ENCODE results near the gene MAGI1. TPM values are rescaled to one million over a fixed set of nuclear protein-coding genes. Genes with fewer than 3 reads are reported as not detected.

Gene MAGI1
- polyA plus RNA-seq, 3 donors, result not detected

GRCh38 chr3:65843732-65844131 is 195.0 kb downstream of the MAGI1 start:
- Histone ChIP-seq H3K79me2 (ENCODE audit: insufficient read depth, low read length) (no peaks in the 10 kb centered on the region), H3K36me3 (replicated peaks in 1 of 2; ENCODE audit: control insufficient read depth in 1 of 2, insufficient read depth in 2 of 2, low read length in 2 of 2) (no peaks in the 10 kb centered on the region), H3K4me2 (replicated peaks; ENCODE audit: extremely low read depth, low read length, poor library complexity, severe bottlenecking) (no peak overlapping the region), H3K9ac (ENCODE audit: insufficient read depth, low read length, poor library complexity, severe bottlenecking) (no peak overlapping the region), H3K27ac (ENCODE audit: low read depth in 1 of 2, low read length in 2 of 2) (no peak overlapping the region), H3K4me1 (ENCODE audit: control insufficient read depth in 1 of 2, insufficient read depth in 2 of 2, low read length in 2 of 2) (no peaks in the 10 kb centered on the region), H3K9me3 (replicated peaks in 1 of 2; ENCODE audit: control insufficient read depth in 1 of 2, insufficient read depth in 1 of 2, low read length in 2 of 2) (no peaks in the 10 kb centered on the region), H3K4me3 (replicated peaks in 1 of 3; ENCODE audit: low read depth in 2 of 3, low read length in 3 of 3) (no peak overlapping the region), H4K20me1 (ENCODE audit: insufficient read depth, low read length) (no peaks in the 10 kb centered on the region), H2AFZ (ENCODE audit: insufficient read depth, low read depth, low read length, poor library complexity, severe bottlenecking) (no peak overlapping the region), H3K27me3 (ENCODE audit: control insufficient read depth in 2 of 2, insufficient read depth in 2 of 2, low read length in 2 of 2) (no peaks in the 10 kb centered on the region)
- no peak overlapping the region for H3K27ac Mint-ChIP-seq
- no peaks in the 10 kb centered on the region for H3K36me3 Mint-ChIP-seq
- TF ChIP-seq CTCF (IDR thresholded peaks at IDR 0.05), result no peak
- WGBS (ENCODE audit: insufficient coverage), result 80% methylated on average over 1 of the region's 1 CpG
- DNase-seq, result no peak
- peaks cover 0 to 11% (median 4%) of the 10 kb centered on the region in 7 donors for H3K9me3 Mint-ChIP-seq
- H3K4me1 Mint-ChIP-seq, result no peaks in the 10 kb centered on the region
- peaks cover 0 to 1% (median 0%) of the 10 kb centered on the region in 3 donors for H3K27me3 Mint-ChIP-seq (ENCODE audit: low read depth in 3 of 3)
- no peak overlapping the region for H3K4me3 Mint-ChIP-seq
- intact Hi-C loops (cut with micrococcal nuclease), result no loop called here

GRCh38 chr3:65837604-65838003 is 201.1 kb downstream of the MAGI1 start:
- Histone ChIP-seq H4K20me1 (ENCODE audit: insufficient read depth, low read length) (no peaks in the 10 kb centered on the region), H3K27me3 (ENCODE audit: control insufficient read depth in 2 of 2, insufficient read depth in 2 of 2, low read length in 2 of 2) (no peaks in the 10 kb centered on the region), H3K4me3 (replicated peaks in 1 of 3; ENCODE audit: low read depth in 2 of 3, low read length in 3 of 3) (no peak overlapping the region), H3K9ac (ENCODE audit: insufficient read depth, low read length, poor library complexity, severe bottlenecking) (no peak overlapping the region), H3K36me3 (replicated peaks in 1 of 2; ENCODE audit: control insufficient read depth in 1 of 2, insufficient read depth in 2 of 2, low read length in 2 of 2) (no peaks in the 10 kb centered on the region), H3K79me2 (ENCODE audit: insufficient read depth, low read length) (no peaks in the 10 kb centered on the region), H2AFZ (ENCODE audit: insufficient read depth, low read depth, low read length, poor library complexity, severe bottlenecking) (no peak overlapping the region), H3K9me3 (replicated peaks in 1 of 2; ENCODE audit: control insufficient read depth in 1 of 2, insufficient read depth in 1 of 2, low read length in 2 of 2) (no peaks in the 10 kb centered on the region), H3K4me1 (ENCODE audit: control insufficient read depth in 1 of 2, insufficient read depth in 2 of 2, low read length in 2 of 2) (no peaks in the 10 kb centered on the region), H3K27ac (ENCODE audit: low read depth in 1 of 2, low read length in 2 of 2) (no peak overlapping the region), H3K4me2 (replicated peaks; ENCODE audit: extremely low read depth, low read length, poor library complexity, severe bottlenecking) (no peak overlapping the region)
- DNase-seq, result no peak
- H3K4me3 Mint-ChIP-seq, result no peak overlapping the region
- peaks cover 0 to 6% (median 3%) of the 10 kb centered on the region in 7 donors for H3K9me3 Mint-ChIP-seq
- intact Hi-C loops (cut with micrococcal nuclease), result no loop called here
- no peak overlapping the region for H3K27ac Mint-ChIP-seq
- no peaks in the 10 kb centered on the region for H3K36me3 Mint-ChIP-seq
- peaks cover 0 to 2% (median 1%) of the 10 kb centered on the region in 3 donors for H3K27me3 Mint-ChIP-seq (ENCODE audit: low read depth in 3 of 3)
- WGBS (ENCODE audit: insufficient coverage), result no CpG with 5 or more reads among the region's 4 CpGs
- TF ChIP-seq CTCF (IDR thresholded peaks at IDR 0.05), result no peak
- peaks cover 2% of the 10 kb centered on the region for H3K4me1 Mint-ChIP-seq

All from CD14-positive monocyte (primary cell).